ENCODE measurements around the gene IPCEF1.

DNA sequence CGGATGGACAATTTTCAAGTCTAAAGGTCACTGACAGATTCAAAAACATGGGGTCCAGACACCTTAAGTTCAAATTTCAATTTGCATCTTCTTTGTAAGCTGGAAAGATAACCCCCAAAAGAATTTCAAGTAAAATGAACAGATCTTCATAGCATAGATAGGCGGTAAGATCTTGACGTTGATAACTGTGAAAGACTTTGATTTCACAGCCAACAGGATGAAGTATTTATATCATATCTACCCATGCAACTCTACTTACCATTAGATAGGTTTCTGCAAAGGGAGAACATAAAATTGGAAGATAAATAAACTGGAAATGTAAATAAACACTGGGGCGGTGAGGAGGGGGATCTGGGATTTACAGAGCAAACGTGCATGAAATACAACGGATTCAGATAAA is 137.8 kb downstream of the IPCEF1 start:
- TF ChIP-seq POLR2A (IDR thresholded peaks at IDR 0.05) (no peak), POLR2AphosphoS5 (IDR thresholded peaks at IDR 0.05) (no peak)
- TF ChIP-seq, protein P1, sequence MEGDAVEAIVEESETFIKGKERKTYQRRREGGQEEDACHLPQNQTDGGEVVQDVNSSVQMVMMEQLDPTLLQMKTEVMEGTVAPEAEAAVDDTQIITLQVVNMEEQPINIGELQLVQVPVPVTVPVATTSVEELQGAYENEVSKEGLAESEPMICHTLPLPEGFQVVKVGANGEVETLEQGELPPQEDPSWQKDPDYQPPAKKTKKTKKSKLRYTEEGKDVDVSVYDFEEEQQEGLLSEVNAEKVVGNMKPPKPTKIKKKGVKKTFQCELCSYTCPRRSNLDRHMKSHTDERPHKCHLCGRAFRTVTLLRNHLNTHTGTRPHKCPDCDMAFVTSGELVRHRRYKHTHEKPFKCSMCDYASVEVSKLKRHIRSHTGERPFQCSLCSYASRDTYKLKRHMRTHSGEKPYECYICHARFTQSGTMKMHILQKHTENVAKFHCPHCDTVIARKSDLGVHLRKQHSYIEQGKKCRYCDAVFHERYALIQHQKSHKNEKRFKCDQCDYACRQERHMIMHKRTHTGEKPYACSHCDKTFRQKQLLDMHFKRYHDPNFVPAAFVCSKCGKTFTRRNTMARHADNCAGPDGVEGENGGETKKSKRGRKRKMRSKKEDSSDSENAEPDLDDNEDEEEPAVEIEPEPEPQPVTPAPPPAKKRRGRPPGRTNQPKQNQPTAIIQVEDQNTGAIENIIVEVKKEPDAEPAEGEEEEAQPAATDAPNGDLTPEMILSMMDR (IDR thresholded peaks at IDR 0.05): no peak

Measured in suprapubic skin (tissue), 4 donors.